Naive B cell (primary cell): ENCODE results near the gene SBNO2. TPM values are rescaled to one million over a fixed set of nuclear protein-coding genes. Genes with fewer than 3 reads are reported as not detected.

Experiments used
- ATAC-seq, 2 donors: fragments of 150-1000 bp; cut with Tn5 transposase; 2 replicates each; pipeline ENCODE4 v1.10.0; 2021; ENCODE audit warnings: low read depth in 2 of 2, mild to moderate bottlenecking in 2 of 2, moderate library complexity in 2 of 2
- DNase-seq: peaks from one replicate; pipeline ENCODE4 v3.0.0; 2022
- H3K27ac Mint-ChIP-seq, 6 donors: one replicate each; pipeline ENCODE4 v1.8.0; 2020 to 2022; ENCODE audit warnings: mild to moderate bottlenecking in 6 of 6, mixed read lengths in 6 of 6, moderate library complexity in 5 of 6, inconsistent platforms in 2 of 6
- H3K27me3 Mint-ChIP-seq, 3 donors: one replicate each; pipeline ENCODE4 v1.8.0; 2021 to 2022; ENCODE audit warnings: mixed read lengths in 3 of 3, mild to moderate bottlenecking in 1 of 3
- H3K36me3 Mint-ChIP-seq, 2 donors: one replicate each; pipeline ENCODE4 v1.8.0; 2020 to 2022; ENCODE audit warnings: mixed read lengths in 2 of 2, inconsistent platforms in 1 of 2, mild to moderate bottlenecking in 1 of 2
- H3K4me1 Mint-ChIP-seq, 3 donors: one replicate each; pipeline ENCODE4 v1.8.0; 2020 to 2022; ENCODE audit warnings: mixed read lengths in 3 of 3, inconsistent platforms in 1 of 3, mild to moderate bottlenecking in 1 of 3, moderate library complexity in 1 of 3
- H3K4me3 Mint-ChIP-seq, 8 donors: one replicate each; pipeline ENCODE4 v1.8.0; 2020 to 2022; ENCODE audit warnings: mild to moderate bottlenecking in 8 of 8, mixed read lengths in 8 of 8, moderate library complexity in 8 of 8, inconsistent platforms in 2 of 8
- H3K9me3 Mint-ChIP-seq, 7 donors: one replicate each; pipeline ENCODE4 v1.8.0; 2020 to 2022; ENCODE audit warnings: mixed read lengths in 7 of 7, mild to moderate bottlenecking in 5 of 7, inconsistent platforms in 2 of 7, moderate library complexity in 1 of 7
- polyA plus RNA-seq, 6 donors: library from polyadenylated mRNA; unstranded; fragments of 300-500 nt; fragmentation: Illumina TruSeq; gene quantifications; one replicate each; pipeline ENCODE4 v1.2.3, GENCODE V29; 2021; ENCODE audit warnings: low read depth in 6 of 6

The SBNO2 gene
- polyA plus RNA-seq, 6 donors from 2014 or later: 0.78 to 2.3 (median 1.3) TPM

DNA sequence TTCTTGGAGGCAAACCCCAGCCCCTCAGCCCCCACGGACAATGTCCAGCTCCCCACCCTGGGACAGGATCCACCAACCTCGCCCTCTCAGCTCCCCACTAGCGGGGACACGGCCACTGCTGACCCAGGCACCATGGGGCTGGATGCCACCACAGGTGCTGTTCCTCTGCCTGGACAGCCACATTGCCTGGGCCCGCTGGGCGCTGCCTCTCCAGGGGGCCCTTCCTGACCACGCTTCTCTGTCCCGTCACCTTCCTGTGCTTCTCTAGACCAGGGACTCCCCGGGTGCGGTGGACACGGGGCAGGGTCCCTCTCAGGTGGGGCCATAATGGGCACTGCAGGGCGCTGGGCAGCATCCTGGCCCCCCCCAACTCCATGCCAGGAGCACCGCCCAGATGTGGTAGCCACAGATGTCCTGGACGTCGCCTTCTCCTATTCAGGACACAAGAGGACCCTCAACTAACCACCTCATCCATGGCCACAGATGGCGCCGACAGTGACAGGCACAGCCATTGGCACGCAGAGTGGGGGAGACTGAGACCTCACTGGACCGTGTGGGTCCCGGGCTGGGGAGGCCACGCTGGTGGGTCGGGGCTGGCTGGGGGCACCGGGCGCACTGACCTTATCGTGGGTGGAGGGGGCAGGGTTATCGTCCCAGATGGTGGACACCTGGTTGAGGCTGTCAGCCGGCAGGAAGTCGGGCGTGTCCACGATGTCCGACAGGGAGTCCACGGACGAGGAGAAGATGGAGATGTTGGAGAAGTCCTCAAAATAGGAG, 46.9 kb downstream of the SBNO2 start:
- no peaks in the 10 kb centered on the region for H3K9me3 Mint-ChIP-seq
- peak overlapping the region in 1 of 6 donors; percentile 13 for H3K27ac Mint-ChIP-seq
- DNase-seq (no peak), ATAC-seq (no peak)
- H3K27me3 Mint-ChIP-seq: no peaks in the 10 kb centered on the region
- H3K4me1 Mint-ChIP-seq: peaks cover 9 to 20% (median 20%) of the 10 kb centered on the region in 3 donors
- no peaks in the 10 kb centered on the region for H3K36me3 Mint-ChIP-seq
- peak overlapping the region in 1 of 8 donors; percentile 24 for H3K4me3 Mint-ChIP-seq

DNA sequence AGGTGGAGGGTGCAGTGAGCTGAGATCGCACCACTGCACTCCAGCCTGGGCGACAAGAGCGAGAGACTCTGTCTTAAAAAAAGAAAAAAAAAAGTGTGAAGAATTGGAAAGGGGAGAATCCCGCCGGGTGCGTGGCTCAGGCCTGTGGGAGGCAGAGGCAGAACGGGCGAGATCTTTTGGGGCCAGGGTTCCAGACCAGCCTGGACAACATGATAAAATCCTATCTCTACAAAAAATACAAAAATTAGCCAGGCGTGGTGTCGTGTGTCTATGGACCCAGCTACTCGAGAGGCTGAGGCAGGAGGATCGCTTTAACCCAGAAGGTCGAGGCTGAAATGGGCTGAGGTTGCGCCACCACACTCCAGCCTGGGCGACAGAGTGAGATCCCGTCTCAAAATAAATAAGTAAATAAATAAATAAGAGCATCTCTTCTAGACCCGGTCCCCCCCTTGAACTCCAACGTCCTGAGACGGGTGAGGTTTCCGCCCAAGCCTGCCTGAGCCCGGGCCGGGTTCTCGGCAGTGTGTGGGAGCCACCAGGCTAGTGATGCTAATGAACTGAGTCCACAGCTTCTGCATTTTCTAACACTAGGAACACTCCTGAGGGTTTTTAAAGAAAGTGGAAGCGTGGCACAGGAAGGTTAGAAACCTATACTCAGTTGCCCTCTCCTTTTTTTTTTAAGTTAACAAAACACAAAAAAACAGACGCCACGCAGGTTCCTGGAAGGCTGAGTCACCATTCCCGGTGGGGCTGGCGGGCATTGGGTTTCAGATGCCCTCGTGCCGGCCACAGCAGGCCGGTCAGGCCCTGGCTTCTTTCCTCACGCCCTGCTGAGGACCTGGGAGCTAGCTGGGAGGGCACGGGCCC, 48.2 kb downstream of the SBNO2 start:
- H3K4me3 Mint-ChIP-seq: no peak overlapping the region

DNA sequence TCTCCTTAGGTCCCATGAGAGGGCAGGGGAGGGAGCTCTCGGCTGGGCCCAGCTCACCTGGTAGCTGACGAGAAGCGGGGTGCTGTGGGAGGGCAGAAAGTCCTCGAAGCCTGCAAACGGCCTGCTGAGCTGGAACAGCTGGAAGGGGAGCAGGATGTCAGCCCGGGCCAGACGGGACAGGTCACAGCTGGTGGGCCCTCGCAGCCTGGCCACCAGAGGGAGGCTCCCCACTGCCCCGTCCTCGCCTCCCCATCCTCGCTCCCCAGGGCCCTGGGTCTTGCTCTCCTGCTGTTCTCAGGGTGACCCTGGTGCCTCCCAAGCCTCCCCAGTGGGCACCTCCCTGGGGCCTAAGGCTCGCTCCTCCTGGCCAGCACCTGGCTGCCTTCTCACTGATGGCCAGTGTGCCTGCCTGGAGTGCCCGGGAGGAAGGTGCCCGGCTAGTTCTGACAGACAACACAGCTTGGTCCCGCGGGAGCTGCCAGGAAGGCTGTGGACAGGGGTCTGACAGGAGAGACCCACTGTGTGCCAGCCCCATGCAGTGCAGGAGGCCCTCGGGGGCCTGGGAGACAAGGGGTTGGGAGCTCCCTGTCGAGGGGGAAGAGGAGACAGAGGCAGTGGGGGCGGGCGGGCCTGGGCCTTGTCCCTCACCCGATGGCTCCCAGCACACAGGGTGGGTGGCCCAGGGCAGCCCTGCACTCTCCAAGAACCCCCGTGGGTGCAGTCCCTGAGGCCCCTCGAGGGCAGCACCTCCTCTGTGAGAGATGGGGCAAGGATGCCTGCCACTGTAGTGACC, 50.0 kb downstream of the SBNO2 start:
- DNase-seq (no peak), ATAC-seq (no peak)
- Mint-ChIP-seq H3K4me1 (peaks cover 5 to 7% (median 6%) of the 10 kb centered on the region in 3 donors), H3K9me3 (no peaks in the 10 kb centered on the region), H3K4me3 (no peak overlapping the region), H3K27ac (peak overlapping the region in 1 of 6 donors; percentile 60), H3K27me3 (no peaks in the 10 kb centered on the region), H3K36me3 (no peaks in the 10 kb centered on the region)

More for the DNA sequence above, 48.2 kb downstream of the SBNO2 start:
- Mint-ChIP-seq H3K9me3 (no peaks in the 10 kb centered on the region), H3K27me3 (no peaks in the 10 kb centered on the region), H3K36me3 (no peaks in the 10 kb centered on the region), H3K4me1 (peaks cover 9 to 17% (median 12%) of the 10 kb centered on the region in 3 donors), H3K27ac (peak overlapping the region in 1 of 6 donors; percentile 79)
- ATAC-seq (no peak), DNase-seq (no peak)

GRCh38 chr19:1123381-1123780, 50.7 kb downstream of the SBNO2 start:
- no peak overlapping the region for H3K27ac Mint-ChIP-seq
- no peaks in the 10 kb centered on the region for H3K27me3 Mint-ChIP-seq
- ATAC-seq: no peak

GRCh38 chr19:1122972-1123363, 51.1 kb downstream of the SBNO2 start:
- H3K36me3 Mint-ChIP-seq: no peaks in the 10 kb centered on the region
- DNase-seq (no peak), ATAC-seq (peak in 1 of 2 donors; percentile 38)
- no peaks in the 10 kb centered on the region for H3K9me3 Mint-ChIP-seq
- H3K27ac Mint-ChIP-seq: peak overlapping the region in 1 of 6 donors; percentile 39
- no peak overlapping the region for H3K4me3 Mint-ChIP-seq
- no peaks in the 10 kb centered on the region for H3K27me3 Mint-ChIP-seq
- peaks cover 5 to 6% (median 6%) of the 10 kb centered on the region in 3 donors for H3K4me1 Mint-ChIP-seq

More at GRCh38 chr19:1123381-1123780, 50.7 kb downstream of the SBNO2 start:
- Mint-ChIP-seq H3K36me3 (no peaks in the 10 kb centered on the region), H3K9me3 (no peaks in the 10 kb centered on the region), H3K4me1 (peaks cover 5 to 7% (median 6%) of the 10 kb centered on the region in 3 donors), H3K4me3 (no peak overlapping the region)
- no peak for DNase-seq

GRCh38 chr19:1122021-1122971, 51.8 kb downstream of the SBNO2 start:
- no peaks in the 10 kb centered on the region for H3K27me3 Mint-ChIP-seq
- no peaks in the 10 kb centered on the region for H3K9me3 Mint-ChIP-seq
- DNase-seq (no peak), ATAC-seq (no peak)
- H3K4me1 Mint-ChIP-seq: peaks cover 3 to 6% (median 4%) of the 10 kb centered on the region in 3 donors
- no peak overlapping the region for H3K4me3 Mint-ChIP-seq
- no peaks in the 10 kb centered on the region for H3K36me3 Mint-ChIP-seq
- H3K27ac Mint-ChIP-seq: no peak overlapping the region

DNA sequence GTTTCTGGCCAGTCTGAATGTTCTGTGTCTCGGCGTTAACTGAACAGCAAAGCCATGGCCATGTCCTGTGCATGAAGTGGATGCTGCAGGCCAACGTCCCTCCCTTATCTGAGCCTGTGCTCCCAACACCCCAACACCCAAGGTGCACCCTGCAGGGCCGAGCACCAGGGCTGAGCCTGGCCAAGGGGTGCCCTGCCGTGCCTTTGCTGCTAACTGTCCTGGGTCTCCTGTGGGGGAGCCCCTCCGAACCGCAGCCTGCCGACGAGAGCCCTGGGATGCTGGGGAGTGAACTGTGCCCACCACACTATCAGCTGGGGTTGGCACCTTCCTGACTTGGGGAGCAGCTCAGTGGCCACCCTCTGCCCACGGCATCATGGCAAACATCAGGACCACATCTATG, 52.7 kb downstream of the SBNO2 start:
- DNase-seq (no peak), ATAC-seq (no peak)
- Mint-ChIP-seq H3K9me3 (no peaks in the 10 kb centered on the region), H3K4me1 (peaks cover 0 to 2% (median 0%) of the 10 kb centered on the region in 3 donors), H3K27ac (peak overlapping the region in 1 of 6 donors; percentile 64), H3K36me3 (no peaks in the 10 kb centered on the region), H3K4me3 (peak overlapping the region in 1 of 8 donors; percentile 9), H3K27me3 (no peaks in the 10 kb centered on the region)

GRCh38 chr19:1119475-1120217, 54.4 kb downstream of the SBNO2 start:
- DNase-seq (no peak), ATAC-seq (no peak)
- H3K9me3 Mint-ChIP-seq: no peaks in the 10 kb centered on the region
- H3K36me3 Mint-ChIP-seq: no peaks in the 10 kb centered on the region
- no peak overlapping the region for H3K27ac Mint-ChIP-seq
- H3K4me1 Mint-ChIP-seq: peaks cover 0 to 2% (median 0%) of the 10 kb centered on the region in 3 donors
- H3K4me3 Mint-ChIP-seq: no peak overlapping the region
- no peaks in the 10 kb centered on the region for H3K27me3 Mint-ChIP-seq

DNA sequence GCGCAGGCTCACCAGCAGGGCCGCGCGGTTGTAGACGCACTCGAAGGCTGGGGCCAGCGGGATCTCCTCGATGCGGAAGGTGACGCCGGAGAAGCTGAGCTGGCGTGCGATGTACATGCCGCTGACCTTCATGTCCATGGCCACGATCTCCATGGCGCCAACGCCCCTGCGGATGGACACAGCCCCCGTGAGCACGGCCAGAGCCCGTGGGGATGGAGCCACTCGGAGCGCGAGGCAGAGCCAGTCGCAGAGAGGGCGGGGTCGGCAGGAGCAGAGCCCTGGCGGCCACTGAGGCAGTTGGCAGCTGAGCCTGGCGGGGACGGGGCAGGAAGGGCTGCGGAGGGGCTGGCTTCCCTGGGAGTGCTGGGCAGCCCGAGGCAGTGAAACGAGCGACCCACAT, 55.1 kb downstream of the SBNO2 start:
- no peaks in the 10 kb centered on the region for H3K9me3 Mint-ChIP-seq
- no peak overlapping the region for H3K27ac Mint-ChIP-seq
- ATAC-seq (no peak), DNase-seq (no peak)
- H3K27me3 Mint-ChIP-seq: no peaks in the 10 kb centered on the region
- peaks cover 0 to 3% (median 0%) of the 10 kb centered on the region in 3 donors for H3K4me1 Mint-ChIP-seq
- no peaks in the 10 kb centered on the region for H3K36me3 Mint-ChIP-seq
- H3K4me3 Mint-ChIP-seq: no peak overlapping the region

DNA sequence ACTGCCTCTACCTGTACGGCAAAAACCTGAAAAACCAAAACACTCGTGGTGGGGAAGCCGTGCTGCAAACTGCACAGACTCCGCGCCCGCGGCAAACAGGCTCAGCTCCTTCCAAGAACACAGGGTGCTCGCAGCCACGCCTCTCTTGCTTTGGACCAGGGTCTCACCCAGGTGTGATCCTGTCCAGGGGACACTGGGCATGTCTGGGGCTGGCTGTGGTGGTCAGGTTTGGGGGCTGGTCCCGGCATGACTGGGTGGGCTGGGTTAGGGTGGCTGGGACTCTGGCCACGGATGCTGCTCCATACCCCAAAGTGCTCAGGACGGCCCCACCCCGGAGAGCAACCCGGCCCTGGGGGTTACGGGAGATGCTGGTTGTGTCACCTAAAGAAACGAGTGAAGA, 56.4 kb downstream of the SBNO2 start:
- DNase-seq (no peak), ATAC-seq (no peak)
- H3K9me3 Mint-ChIP-seq: no peaks in the 10 kb centered on the region
- peak overlapping the region in 1 of 6 donors; percentile 33 for H3K27ac Mint-ChIP-seq
- H3K4me1 Mint-ChIP-seq: peaks cover 6% of the 10 kb centered on the region in 3 donors
- no peak overlapping the region for H3K4me3 Mint-ChIP-seq
- no peaks in the 10 kb centered on the region for H3K27me3 Mint-ChIP-seq
- H3K36me3 Mint-ChIP-seq: no peaks in the 10 kb centered on the region

DNA sequence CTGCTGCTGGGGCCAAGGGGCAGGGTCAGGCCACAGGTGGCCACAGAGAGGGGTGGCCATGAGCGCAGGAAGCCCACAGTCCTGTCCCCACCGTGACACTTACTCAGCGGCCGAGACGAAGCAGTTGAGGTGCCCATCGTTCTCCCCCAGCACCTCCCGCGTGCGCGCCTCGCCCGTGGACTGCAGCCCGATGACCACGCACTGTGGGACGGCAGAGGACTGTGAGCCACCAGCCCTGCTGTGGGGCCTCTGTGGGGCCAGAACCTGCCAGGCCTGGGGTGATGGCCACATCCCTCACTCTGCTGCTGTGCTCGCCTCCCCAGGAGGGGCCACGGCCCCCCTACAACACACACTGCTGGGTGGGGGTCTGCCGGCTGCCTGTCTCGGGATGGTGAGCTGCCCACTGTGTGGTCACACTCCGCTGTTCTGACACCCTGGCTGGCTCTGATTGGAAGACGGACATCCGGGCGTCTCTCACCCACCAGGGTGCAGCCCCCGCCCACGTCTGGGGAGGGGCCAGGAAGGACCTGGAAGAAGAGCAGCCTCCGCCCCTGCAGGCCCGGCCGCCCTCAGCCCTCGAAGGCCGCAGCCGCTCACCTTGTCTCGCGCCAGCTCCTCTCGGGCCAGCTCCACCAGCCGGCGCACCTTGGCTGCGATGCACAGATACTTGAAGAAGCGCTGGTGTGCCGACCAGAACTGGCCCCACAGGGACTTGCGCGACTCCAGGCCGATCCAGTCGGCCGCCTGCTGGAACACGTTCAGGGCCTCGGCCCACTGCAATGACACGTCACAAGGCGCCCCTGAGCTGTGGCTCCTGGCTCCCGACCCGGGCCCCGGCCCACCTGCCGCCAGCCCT, 57.1 kb downstream of the SBNO2 start:
- Mint-ChIP-seq H3K9me3 (no peaks in the 10 kb centered on the region), H3K4me3 (no peak overlapping the region), H3K4me1 (peaks cover 6% of the 10 kb centered on the region in 3 donors), H3K27me3 (no peaks in the 10 kb centered on the region), H3K27ac (no peak overlapping the region), H3K36me3 (no peaks in the 10 kb centered on the region)
- ATAC-seq: no peak
- DNase-seq: no peak
